PC-9 (cell line): ENCODE results near the gene ASPA. TPM values are rescaled to one million over a fixed set of nuclear protein-coding genes. Genes with fewer than 3 reads are reported as not detected.

Experiments
- BruUV-seq: library from RNA; stranded (reverse); fragments of 400-500 nt; replicated peaks from 2 replicates; lab custom pipeline; 2021; lab: Mats Ljungman, UMichigan
- CTCF ChIA-PET: fragments of 300-600 bp; sonication (Branson Sonifier 250); formaldehyde crosslinking; loops from one replicate; lab custom pipeline; 2022; ENCODE audit warnings: antibody characterized with exemption; lab: Charles Lee
- POLR2A ChIA-PET: fragments of 300-600 bp; sonication (Branson Sonifier 250); formaldehyde crosslinking; loops from one replicate; lab custom pipeline; 2022; ENCODE audit warnings: antibody characterized with exemption; ENCODE audit not compliant: unreplicated experiment; lab: Charles Lee
- DNase-seq, 2 experiments: peaks; one replicate each; pipeline versions ENCODE4 v3.0.0 to v3.0.0-alpha.2; 2015 to 2022; ENCODE audit warnings: mixed read lengths in 1 of 2
- H2AFZ ChIP-seq: fragments of 200-600 bp; sonication (generic); 2 replicates; pipeline ENCODE4 v1.8.1; 2017; ENCODE audit warnings: antibody characterized with exemption
- H3F3A ChIP-seq: fragments of 200-600 bp; sonication (generic); 2 replicates; pipeline ENCODE4 v1.8.1; 2017; ENCODE audit warnings: antibody characterized with exemption, mild to moderate bottlenecking, low read depth; ENCODE audit not compliant: insufficient read depth
- H3K27ac ChIP-seq: fragments of 200-600 bp; sonication (generic); 2 replicates; pipeline ENCODE4 v1.6.1; 2016; ENCODE audit warnings: mixed run types
- H3K27me3 ChIP-seq: fragments of 200-600 bp; sonication (generic); 2 replicates; pipeline ENCODE4 v1.6.1; 2016; ENCODE audit warnings: low read depth, mixed run types; ENCODE audit not compliant: insufficient read depth
- H3K36me3 ChIP-seq: fragments of 200-600 bp; sonication (generic); 2 replicates; pipeline ENCODE4 v1.6.1; 2016; ENCODE audit warnings: low read depth, mixed run types
- H3K4me1 ChIP-seq: fragments of 200-600 bp; sonication (generic); replicated peaks from 2 replicates; pipeline ENCODE4 v1.6.1; 2016; ENCODE audit warnings: mixed run types; ENCODE audit not compliant: insufficient read depth
- H3K4me2 ChIP-seq: fragments of 200-600 bp; sonication (generic); 2 replicates; pipeline ENCODE4 v1.6.1; 2017; ENCODE audit warnings: mixed run types
- H3K4me3 ChIP-seq: fragments of 200-600 bp; sonication (generic); 2 replicates; pipeline ENCODE4 v1.6.1; 2016; ENCODE audit warnings: mixed run types
- H3K79me2 ChIP-seq: fragments of 200-600 bp; sonication (generic); 2 replicates; pipeline ENCODE4 v1.6.1; 2017; ENCODE audit warnings: low read depth, mixed run types
- H3K9me2 ChIP-seq: fragments of 200-600 bp; sonication (generic); 2 replicates; pipeline ENCODE4 v1.8.1; 2017; ENCODE audit warnings: mild to moderate bottlenecking; ENCODE audit not compliant: insufficient read depth
- H3K9me3 ChIP-seq: fragments of 200-600 bp; sonication (generic); 2 replicates; pipeline ENCODE4 v1.8.1; 2016; ENCODE audit warnings: low read depth; ENCODE audit not compliant: insufficient read depth
- H4K20me1 ChIP-seq: fragments of 200-600 bp; sonication (generic); 2 replicates; pipeline ENCODE4 v1.8.1; 2017; ENCODE audit not compliant: insufficient read depth
- CTCF ChIP-seq: fragments of 200-600 bp; sonication (generic); conservative IDR thresholded peaks from 2 replicates; pipeline ENCODE4 v1.6.1; 2017; ENCODE audit warnings: mixed run types, antibody characterized with exemption, mild to moderate bottlenecking, moderate library complexity
- EZH2 ChIP-seq: fragments of 200-600 bp; sonication (generic); IDR thresholded peaks from 2 replicates; pipeline ENCODE4 v1.8.0; 2017; ENCODE audit warnings: antibody characterized with exemption, low read depth
- intact Hi-C: fragments of 100-400 bp; cut with micrococcal nuclease; formaldehyde crosslinking; loops from one replicate; pipeline ENCODE4 v1.10.0; 2022; ENCODE audit not compliant: unreplicated experiment
- total RNA-seq: library from RNA; stranded (reverse); gene quantifications from 2 replicates; pipeline ENCODE4 v1.2.3, GENCODE V29; 2021

ASPA gene
- total RNA-seq, 1 experiment from 2014 or later, result not detected

- no peaks in the 10 kb centered on the region for H3K36me3 ChIP-seq
Measured at GRCh38 chr17:3526971-3527370, 51.2 kb downstream of the ASPA start.

GRCh38 chr17:3527468-3527867 lies 51.7 kb downstream of the ASPA start:
- H3K4me3 ChIP-seq, result no peak overlapping the region
- no peak overlapping the region for H2AFZ ChIP-seq
- H4K20me1 ChIP-seq, result no peaks in the 10 kb centered on the region
- no peak overlapping the region for H3K27ac ChIP-seq
- no peaks in the 10 kb centered on the region for H3K79me2 ChIP-seq
- intact Hi-C loops, result no loop called here
- H3K9me2 ChIP-seq, result no peaks in the 10 kb centered on the region
- no peak for TF ChIP-seq EZH2
- no peak for TF ChIP-seq CTCF
- POLR2A ChIA-PET, result no interaction called here
- CTCF ChIA-PET, result no interaction called here
- peaks cover 6% of the 10 kb centered on the region; the same call in 1 of the 2 replicates for H3K4me1 ChIP-seq
- no peaks in the 10 kb centered on the region for H3F3A ChIP-seq
- DNase-seq, result no peak
- H3K36me3 ChIP-seq, result no peaks in the 10 kb centered on the region
- no peaks in the 10 kb centered on the region for H3K9me3 ChIP-seq
- H3K27me3 ChIP-seq, result no peaks in the 10 kb centered on the region
- no TSS peak for BruUV-seq
- H3K4me2 ChIP-seq, result no peak overlapping the region

More at GRCh38 chr17:3526971-3527370, 51.2 kb downstream of the ASPA start:
- TF ChIP-seq CTCF (no peak), EZH2 (no peak)
- no peaks in the 10 kb centered on the region for H3K9me3 ChIP-seq
- no peaks in the 10 kb centered on the region for H3K79me2 ChIP-seq
- H3K4me3 ChIP-seq, result no peak overlapping the region
- no peak overlapping the region for H3K4me2 ChIP-seq
- no peaks in the 10 kb centered on the region for H4K20me1 ChIP-seq
- no TSS peak for BruUV-seq
- H3F3A ChIP-seq, result no peaks in the 10 kb centered on the region
- POLR2A ChIA-PET, result no interaction called here
- CTCF ChIA-PET, result no interaction called here
- H2AFZ ChIP-seq, result no peak overlapping the region
- no peak for DNase-seq
- H3K4me1 ChIP-seq, result peaks cover 6% of the 10 kb centered on the region; the same call in 1 of the 2 replicates
- no peaks in the 10 kb centered on the region for H3K9me2 ChIP-seq
- no peak overlapping the region for H3K27ac ChIP-seq
- intact Hi-C loops, result no loop called here
- no peaks in the 10 kb centered on the region for H3K27me3 ChIP-seq

- BruUV-seq, result no TSS peak
- POLR2A ChIA-PET, result no interaction called here
- Histone ChIP-seq H4K20me1 (no peaks in the 10 kb centered on the region), H3K9me2 (no peaks in the 10 kb centered on the region), H3K4me3 (no peak overlapping the region), H3K9me3 (no peaks in the 10 kb centered on the region), H3K27ac (no peak overlapping the region), H2AFZ (no peak overlapping the region), H3K4me1 (peaks cover 6% of the 10 kb centered on the region; the same call in 1 of the 2 replicates), H3K27me3 (no peaks in the 10 kb centered on the region), H3F3A (no peaks in the 10 kb centered on the region), H3K79me2 (no peaks in the 10 kb centered on the region), H3K36me3 (no peaks in the 10 kb centered on the region), H3K4me2 (no peak overlapping the region)
- no peak for TF ChIP-seq EZH2
- TF ChIP-seq CTCF, result no peak
- CTCF ChIA-PET, result no interaction called here
- DNase-seq, result no peak
- intact Hi-C loops, result no loop called here
Measured at GRCh38 chr17:3527896-3528295, 52.1 kb downstream of the ASPA start.
